Thyroid gland (tissue), 4 donors: ENCODE data around the gene ZFP1.

Source experiments
- CTCF ChIP-seq, 6 experiments: fragments of 200-600 bp in 3 of 6; fragments of 450-650 bp in 3 of 6; sonication (generic) in 3 of 6; IDR thresholded peaks; one replicate each; pipeline ENCODE4 v1.5.1; 2016 to 2019; ENCODE audit warnings: antibody characterized with exemption in 6 of 6, mild to moderate bottlenecking in 2 of 6, inconsistent platforms in 1 of 6, moderate library complexity in 1 of 6
- POLR2A ChIP-seq, 2 donors: fragments of 450-650 bp; IDR thresholded peaks; one replicate each; pipeline ENCODE4 v1.6.1; 2017; ENCODE audit warnings: antibody characterized with exemption in 2 of 2, mild to moderate bottlenecking in 2 of 2, moderate library complexity in 1 of 2

DNA sequence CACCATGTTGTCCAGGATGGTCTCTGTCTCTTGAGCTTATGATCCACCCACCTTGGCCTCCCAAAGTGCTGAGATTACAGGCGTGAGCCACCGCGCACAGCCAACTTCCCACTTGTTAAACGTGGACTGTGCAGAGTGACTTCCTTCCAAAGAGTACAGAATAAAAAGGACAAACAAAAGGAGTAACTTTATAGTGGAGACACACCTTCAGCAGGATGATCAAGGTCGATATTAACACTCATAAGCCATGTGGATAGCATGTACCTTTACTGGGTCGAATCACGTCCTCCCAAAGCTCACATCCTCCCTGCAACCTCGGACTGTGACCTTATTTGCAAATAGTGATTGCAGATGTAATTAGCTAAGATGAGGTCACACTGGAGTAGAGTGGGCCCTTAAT is 10.1 kb upstream of the ZFP1 start:
- no peak for TF ChIP-seq POLR2A (IDR thresholded peaks at IDR 0.05)
- TF ChIP-seq CTCF (IDR thresholded peaks at IDR 0.05), result no peak
